ENCODE results near the gene ZNF672.
A peak's percentile ranks its signal among the peaks of the same experiment; 100 is the strongest.
"Not testable (repeated sequence)": the region's sequence is repeated elsewhere in the genome, so short reads cannot be mapped to it uniquely, and the experiment has no call there.

ZNF672 gene

DNA sequence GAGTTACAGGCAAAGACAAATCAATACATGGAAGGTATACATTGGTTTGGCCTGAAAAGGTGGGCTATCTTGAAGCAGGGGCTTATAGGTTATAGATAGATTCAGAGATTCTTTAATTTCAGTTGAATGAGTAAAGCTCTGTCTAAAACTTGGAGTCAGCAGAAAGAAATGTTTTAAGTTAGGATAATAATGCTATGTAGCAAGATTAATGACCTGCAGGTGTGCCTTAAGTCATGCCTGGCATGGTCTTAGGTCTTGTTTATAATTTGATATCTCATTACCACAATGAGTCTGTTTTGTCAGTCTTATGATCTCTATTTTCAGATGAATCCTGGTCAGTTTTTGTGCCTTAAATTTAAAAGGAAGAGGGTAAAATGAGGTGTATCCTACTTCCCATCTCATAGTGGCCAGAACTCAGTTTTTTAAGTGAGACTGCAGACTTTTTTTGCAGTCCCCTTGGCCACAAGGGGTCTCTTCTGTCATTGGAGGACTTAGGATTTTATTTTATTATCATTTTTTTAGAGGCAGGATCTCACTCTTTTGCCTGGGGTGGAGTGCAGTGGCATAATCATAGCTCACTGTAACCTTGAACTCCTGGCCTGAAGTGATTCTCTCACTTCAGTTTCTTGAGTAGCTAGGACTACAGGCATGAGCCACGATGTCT, 46.7 kb downstream of the ZNF672 start:
- Histone ChIP-seq H3K9ac (no peak overlapping the region), H3K27me3 (no peaks in the 10 kb centered on the region), H3K4me3 (no peak overlapping the region), H3K4me2 (peak overlapping the region in 9 of 11 experiments; percentile 50 to 84 (median 73); a peak in 18 of 22 replicates), H3K9me3 (replicated peaks in 1 of 11) (peaks cover 0 to 7% (median 0%) of the 10 kb centered on the region in 11 experiments; a peak in 1 of 22 replicates), H3K4me1 (peaks cover 9 to 34% (median 23%) of the 10 kb centered on the region in 10 experiments), H3K36me3 (no peaks in the 10 kb centered on the region), H3K27ac (peak overlapping the region in 1 of 11 experiments; percentile 37; a peak in 2 of 22 replicates), H4K20me1 (no peaks in the 10 kb centered on the region)
- TF ChIP-seq Cebpa-rat (IDR thresholded peaks at IDR 0.05), result no peak

DNA sequence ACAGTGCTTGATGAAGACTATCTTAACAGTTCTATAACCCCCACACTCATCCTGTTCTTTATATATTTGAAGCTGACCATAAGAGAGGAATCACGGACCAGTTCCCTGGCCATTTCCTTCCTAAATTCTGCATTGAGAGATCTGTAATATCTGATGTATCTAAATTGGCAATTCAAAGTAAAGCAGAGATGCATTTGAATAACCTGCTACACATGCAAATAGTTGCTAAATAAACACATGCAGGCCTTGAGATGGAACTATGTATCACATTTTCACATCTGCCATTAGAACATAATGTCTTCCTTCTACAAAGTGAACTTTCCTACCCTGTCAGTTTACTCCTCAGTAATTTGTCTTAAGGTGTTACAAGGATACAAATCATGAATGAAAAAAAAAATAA, 47.6 kb downstream of the ZNF672 start:
- Histone ChIP-seq H3K27me3 (no peaks in the 10 kb centered on the region), H3K27ac (0 out of 22 replicates have a peak overlapping the region, but pooled peaks of 1 of the 11 experiments have one; percentile 37), H3K9ac (no peak overlapping the region), H3K9me3 (replicated peaks in 1 of 11) (peaks cover 0 to 7% (median 0%) of the 10 kb centered on the region in 11 experiments; a peak in 1 of 22 replicates), H3K4me1 (peaks cover 9 to 34% (median 23%) of the 10 kb centered on the region in 10 experiments), H4K20me1 (no peaks in the 10 kb centered on the region), H3K4me3 (peak overlapping the region in 1 of 10 experiments; percentile 11; a peak in 1 of 20 replicates), H3K4me2 (peak overlapping the region; percentile 23 to 84 (median 73); a peak in 20 of 22 replicates), H3K36me3 (no peaks in the 10 kb centered on the region)
- TF ChIP-seq Cebpa-rat (IDR thresholded peaks at IDR 0.05), result no peak

DNA sequence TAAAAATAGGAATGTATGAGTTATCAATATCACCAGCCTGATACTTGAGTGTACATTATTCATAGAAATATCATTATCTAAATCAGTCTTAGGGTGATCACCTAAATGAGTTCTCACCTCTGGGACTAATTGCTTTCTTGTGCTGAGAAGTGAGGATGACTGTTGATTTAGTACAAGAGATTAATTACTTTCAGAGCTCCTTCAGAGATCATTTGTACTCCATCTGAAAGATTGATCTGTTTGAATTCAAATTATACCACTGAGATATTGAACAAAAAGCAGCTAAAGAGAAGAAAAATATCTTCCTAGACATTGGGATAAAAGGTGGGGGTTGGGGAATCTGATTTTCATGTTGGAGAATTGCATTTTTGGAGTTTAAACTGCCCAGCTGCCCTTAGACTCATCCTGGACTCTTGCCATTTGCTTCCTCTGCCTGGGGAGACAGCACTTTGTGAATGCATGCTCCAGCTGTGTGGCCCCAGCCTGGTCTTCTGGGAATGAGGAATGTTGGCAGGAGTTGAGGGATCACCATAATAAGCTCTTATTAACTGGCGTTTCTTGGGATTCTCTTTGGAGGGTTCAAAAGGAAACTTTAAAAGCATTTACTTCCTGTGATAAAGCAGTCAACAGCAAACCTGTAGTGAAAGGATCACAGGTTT, 48.3 kb downstream of the ZNF672 start:
- Histone ChIP-seq H3K9ac (no peak overlapping the region), H3K27me3 (no peaks in the 10 kb centered on the region), H3K4me2 (peak overlapping the region in 9 of 11 experiments; percentile 30 to 84 (median 73); a peak in 17 of 22 replicates), H3K27ac (no peak overlapping the region), H4K20me1 (no peaks in the 10 kb centered on the region), H3K4me1 (peaks cover 9 to 34% (median 23%) of the 10 kb centered on the region in 10 experiments), H3K36me3 (no peaks in the 10 kb centered on the region), H3K9me3 (replicated peaks in 1 of 11) (peaks cover 0 to 7% (median 0%) of the 10 kb centered on the region in 11 experiments; a peak in 1 of 22 replicates), H3K4me3 (no peak overlapping the region)
- no peak for TF ChIP-seq Cebpa-rat (IDR thresholded peaks at IDR 0.05)

DNA sequence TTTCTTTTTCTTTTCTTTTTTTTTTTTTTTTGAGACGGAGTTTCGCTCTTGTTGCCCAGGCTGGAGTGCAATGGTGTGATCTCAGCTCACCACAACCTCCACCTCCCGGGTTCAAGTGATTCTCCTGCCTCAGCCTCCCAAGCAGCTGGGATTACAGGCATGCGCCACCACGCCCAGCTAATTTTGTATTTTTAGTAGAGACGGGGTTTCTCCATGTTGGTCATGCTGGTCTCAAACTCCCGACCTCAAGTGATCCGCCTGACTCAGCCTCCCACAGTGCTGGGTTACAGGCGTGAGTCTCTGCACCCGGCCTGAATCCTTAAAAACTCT, 51.9 kb downstream of the ZNF672 start:
- not testable (repeated sequence) for H4K20me1 ChIP-seq; H3K9ac ChIP-seq; H3K36me3 ChIP-seq; H3K9me3 ChIP-seq (replicated peaks in 1 of 11); H3K27ac ChIP-seq; H3K4me3 ChIP-seq; H3K4me2 ChIP-seq; H3K27me3 ChIP-seq
- H3K4me1 ChIP-seq, result peaks cover 9 to 44% (median 25%) of the 10 kb centered on the region in 10 experiments

DNA sequence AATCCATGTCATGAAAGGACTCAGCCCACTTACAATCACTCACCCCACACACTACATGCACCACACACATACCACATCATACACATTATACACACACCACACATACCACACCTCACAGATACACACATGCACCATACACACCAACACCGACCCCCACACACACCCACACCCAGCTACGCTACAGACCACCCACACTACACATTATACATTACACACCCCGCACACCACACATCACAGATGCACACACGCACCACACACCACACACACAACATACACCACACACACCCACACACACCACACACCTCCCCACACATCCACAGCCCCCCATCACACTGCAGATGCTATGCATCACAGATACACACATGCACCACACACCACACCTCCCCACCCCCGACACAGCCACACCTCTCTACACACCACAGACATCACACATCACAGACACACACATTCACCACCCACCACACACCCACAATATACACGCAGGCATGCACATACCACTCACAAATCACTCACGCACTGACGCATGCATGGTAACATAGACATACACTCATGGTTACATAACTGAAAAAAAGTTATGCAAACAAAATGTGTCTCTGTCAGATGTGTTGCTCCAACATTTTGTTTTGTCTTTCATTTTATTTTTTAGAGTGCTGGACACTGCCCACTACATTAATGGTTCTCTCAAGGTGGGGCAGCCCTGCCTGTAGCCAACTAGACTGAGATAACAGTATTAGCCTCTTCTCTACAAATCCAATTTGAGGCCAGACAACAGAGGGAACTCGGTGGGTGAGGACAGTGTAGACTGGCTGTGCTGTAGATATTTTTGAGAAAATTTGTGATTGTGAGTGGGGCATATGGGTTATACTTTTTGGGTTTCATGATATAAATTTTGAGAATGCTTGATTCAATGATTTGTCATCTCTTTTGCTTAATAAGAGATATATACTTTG, 52.8 kb downstream of the ZNF672 start:
- Histone ChIP-seq H3K27ac (no peak overlapping the region), H3K4me2 (no peak overlapping the region), H3K27me3 (no peaks in the 10 kb centered on the region), H4K20me1 (no peaks in the 10 kb centered on the region), H3K4me1 (peaks cover under 1 to 41% (median 20%) of the 10 kb centered on the region in 10 experiments), H3K9ac (no peak overlapping the region), H3K9me3 (replicated peaks in 1 of 11) (no peaks in the 10 kb centered on the region), H3K36me3 (no peaks in the 10 kb centered on the region), H3K4me3 (no peak overlapping the region)
- TF ChIP-seq Cebpa-rat (IDR thresholded peaks at IDR 0.05), result no peak

DNA sequence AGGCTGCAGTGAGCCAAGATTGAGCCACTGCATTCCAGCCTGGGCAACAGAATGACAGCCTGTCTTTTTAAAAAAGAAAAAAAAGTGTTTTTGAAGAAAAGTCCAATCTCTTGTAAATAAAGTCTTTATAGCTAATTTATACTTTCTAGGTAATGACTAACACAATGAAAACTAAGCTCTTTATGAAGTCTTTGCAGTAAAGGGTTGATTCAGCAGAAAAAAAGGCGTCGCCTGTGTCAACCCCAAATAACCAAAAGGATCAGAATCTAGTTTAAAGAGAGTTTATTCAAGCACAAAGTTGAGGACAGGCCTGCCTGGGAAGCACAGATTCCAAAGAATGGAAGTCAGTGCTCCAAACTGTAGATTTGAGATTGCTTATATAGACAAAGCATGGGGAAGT, 53.7 kb downstream of the ZNF672 start:
- H3K9ac ChIP-seq, result no peak overlapping the region

DNA sequence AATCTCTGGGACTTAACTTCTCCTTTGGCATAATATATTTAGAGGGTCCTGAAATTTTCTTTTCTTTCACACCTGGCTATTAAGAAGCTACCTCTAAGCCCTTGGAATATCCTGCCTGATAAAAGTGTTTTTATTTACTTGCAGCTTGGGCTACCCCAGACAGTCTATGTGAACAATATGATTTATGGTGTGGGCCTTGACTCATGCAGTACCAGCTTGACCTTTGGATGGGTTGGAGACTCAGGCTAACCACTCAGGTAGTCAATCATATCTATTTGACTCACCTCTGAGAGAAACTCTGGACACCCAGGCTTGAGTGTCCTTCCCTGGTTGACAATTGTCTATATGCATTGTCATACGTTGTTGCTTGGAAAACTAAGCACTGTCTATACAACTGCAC, 54.6 kb downstream of the ZNF672 start:
- no peak overlapping the region for H3K4me3 ChIP-seq
- H3K36me3 ChIP-seq, result no peaks in the 10 kb centered on the region
- H4K20me1 ChIP-seq, result no peaks in the 10 kb centered on the region
- no peaks in the 10 kb centered on the region for H3K27me3 ChIP-seq
- no peak overlapping the region for H3K9ac ChIP-seq
- no peak for TF ChIP-seq Cebpa-rat (IDR thresholded peaks at IDR 0.05)
- H3K4me2 ChIP-seq, result peak overlapping the region in 3 of 11 experiments; percentile 9 to 15 (median 12); a peak in 2 of 22 replicates
- H3K27ac ChIP-seq, result no peak overlapping the region
- H3K9me3 ChIP-seq (replicated peaks in 1 of 11), result no peaks in the 10 kb centered on the region; a peak in 1 of 22 replicates
- H3K4me1 ChIP-seq, result peaks cover 0 to 24% (median 10%) of the 10 kb centered on the region in 10 experiments; a peak in 14 of 20 replicates

More for the DNA sequence above, 53.7 kb downstream of the ZNF672 start:
- H3K4me2 ChIP-seq, result no peak overlapping the region
- no peak overlapping the region for H3K27ac ChIP-seq
- no peaks in the 10 kb centered on the region for H3K9me3 ChIP-seq (replicated peaks in 1 of 11)
- no peaks in the 10 kb centered on the region for H3K27me3 ChIP-seq
- no peak for TF ChIP-seq Cebpa-rat (IDR thresholded peaks at IDR 0.05)
- no peaks in the 10 kb centered on the region for H3K36me3 ChIP-seq
- H3K4me3 ChIP-seq, result no peak overlapping the region
- peaks cover 0 to 31% (median 11%) of the 10 kb centered on the region in 10 experiments; a peak in 14 of 20 replicates for H3K4me1 ChIP-seq
- no peaks in the 10 kb centered on the region for H4K20me1 ChIP-seq

DNA sequence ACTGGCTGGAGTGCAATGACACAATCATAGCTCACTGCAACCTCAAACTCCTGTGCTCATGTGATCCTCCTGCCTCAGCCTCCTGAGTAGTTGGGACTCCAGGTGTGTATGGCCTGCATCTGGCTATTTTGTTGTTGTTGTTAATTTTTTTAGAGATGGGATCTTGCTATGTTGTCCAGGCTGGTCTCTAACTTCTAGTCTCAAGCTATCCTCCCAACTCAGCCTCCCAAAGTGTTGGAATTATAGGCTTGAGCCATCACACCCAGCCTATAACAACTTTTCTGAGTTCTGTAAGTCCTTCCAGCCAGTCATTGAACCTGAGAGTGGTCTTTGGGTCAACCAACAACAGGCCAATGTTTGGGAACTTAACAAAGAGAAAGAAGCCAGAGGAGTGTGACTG, 56.8 kb downstream of the ZNF672 start:
- no peaks in the 10 kb centered on the region for H4K20me1 ChIP-seq
- H3K4me3 ChIP-seq, result no peak overlapping the region
- H3K4me2 ChIP-seq, result peak overlapping the region in 7 of 11 experiments; percentile 10 to 52 (median 23); a peak in 12 of 22 replicates
- H3K4me1 ChIP-seq, result peaks cover 0 to 28% (median 10%) of the 10 kb centered on the region in 10 experiments; a peak in 14 of 20 replicates
- H3K27me3 ChIP-seq, result no peaks in the 10 kb centered on the region
- no peak overlapping the region for H3K9ac ChIP-seq
- H3K36me3 ChIP-seq, result no peaks in the 10 kb centered on the region
- H3K27ac ChIP-seq, result peak overlapping the region in 2 of 11 experiments; percentile 3 to 20; a peak in 3 of 22 replicates
- no peaks in the 10 kb centered on the region; a peak in 1 of 22 replicates for H3K9me3 ChIP-seq (replicated peaks in 1 of 11)
- TF ChIP-seq Cebpa-rat (IDR thresholded peaks at IDR 0.05), result no peak
